Measurements from ENCODE around the gene MYOZ3. TPM values are rescaled to one million over a fixed set of nuclear protein-coding genes. Genes with fewer than 3 reads are reported as not detected.

Gene MYOZ3
- total RNA-seq, 1 donor from 2014 or later: 4.0 TPM

DNA sequence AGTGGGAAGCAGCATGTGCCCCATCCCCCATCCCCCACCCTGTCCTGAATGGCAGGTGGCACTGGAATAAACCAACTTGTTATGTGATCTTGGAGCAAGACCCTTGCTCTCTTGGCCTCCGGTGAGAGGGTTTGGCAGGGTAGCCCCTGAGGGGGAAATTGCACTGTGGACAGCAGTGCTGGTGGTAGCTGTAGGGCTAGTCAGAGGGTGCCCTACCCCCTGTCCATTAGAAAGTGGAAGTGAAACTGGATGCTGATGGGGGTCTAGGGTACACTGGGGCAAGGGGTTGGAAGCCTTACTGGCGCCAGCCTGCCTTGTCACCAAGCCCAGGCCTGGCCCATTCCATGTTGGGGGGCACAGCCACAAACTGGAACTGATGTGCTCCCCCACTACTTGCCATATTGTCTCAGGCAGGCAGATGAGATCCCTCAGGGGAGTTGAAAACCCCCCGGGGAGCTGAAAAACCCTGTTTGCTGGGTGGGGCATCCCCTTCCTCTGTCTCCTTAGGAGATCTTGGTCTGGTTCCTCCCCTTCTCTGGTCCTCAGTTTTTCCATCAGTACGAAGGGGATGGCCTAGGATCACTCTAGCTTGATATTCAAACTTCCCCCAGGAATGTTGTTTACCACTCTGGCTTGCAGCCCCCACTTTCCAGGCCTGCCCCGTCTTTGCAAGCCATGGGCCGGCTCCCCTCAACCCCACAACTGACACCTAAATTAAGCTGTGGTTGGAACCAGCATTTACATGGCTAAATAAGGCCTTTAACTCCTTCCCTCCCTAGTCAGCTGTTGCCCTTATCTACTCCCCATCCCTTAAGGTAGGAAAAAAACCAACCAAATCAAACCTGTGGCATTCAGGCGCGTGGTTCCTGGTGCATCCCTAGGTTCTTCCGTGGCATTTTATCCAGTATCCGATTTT is 35.0 kb upstream of the MYOZ3 start:
- ATAC-seq (ENCODE audit: poor library complexity) (no peak), DNase-seq (peak; percentile 38)
- intact Hi-C loops (cut with DNase I): no loop called here

DNA sequence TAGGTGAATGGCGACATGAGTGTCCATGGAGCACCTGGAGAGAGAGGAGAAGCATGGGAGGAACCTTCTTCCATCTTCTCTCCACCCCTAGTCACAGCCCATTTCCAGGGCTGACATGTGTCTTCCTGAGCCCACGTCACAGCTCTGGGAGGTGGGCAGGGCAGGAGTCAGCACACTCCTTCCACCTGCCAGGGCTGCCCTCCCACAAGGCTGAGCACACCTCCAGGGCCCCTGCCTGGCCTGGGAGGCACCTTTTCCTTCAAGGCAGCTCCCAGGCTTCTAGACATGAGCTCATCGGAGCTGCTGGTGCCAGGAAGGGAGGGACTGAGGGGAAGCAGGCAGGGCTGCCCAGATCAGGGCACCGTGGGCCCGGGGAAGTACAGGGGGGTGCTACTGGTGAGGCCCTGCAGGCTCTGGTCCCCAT is 34.2 kb upstream of the MYOZ3 start:
- peak; percentile 66 for DNase-seq
- intact Hi-C loops (cut with DNase I): no loop called here
- ATAC-seq (ENCODE audit: poor library complexity): peak; percentile 1

DNA sequence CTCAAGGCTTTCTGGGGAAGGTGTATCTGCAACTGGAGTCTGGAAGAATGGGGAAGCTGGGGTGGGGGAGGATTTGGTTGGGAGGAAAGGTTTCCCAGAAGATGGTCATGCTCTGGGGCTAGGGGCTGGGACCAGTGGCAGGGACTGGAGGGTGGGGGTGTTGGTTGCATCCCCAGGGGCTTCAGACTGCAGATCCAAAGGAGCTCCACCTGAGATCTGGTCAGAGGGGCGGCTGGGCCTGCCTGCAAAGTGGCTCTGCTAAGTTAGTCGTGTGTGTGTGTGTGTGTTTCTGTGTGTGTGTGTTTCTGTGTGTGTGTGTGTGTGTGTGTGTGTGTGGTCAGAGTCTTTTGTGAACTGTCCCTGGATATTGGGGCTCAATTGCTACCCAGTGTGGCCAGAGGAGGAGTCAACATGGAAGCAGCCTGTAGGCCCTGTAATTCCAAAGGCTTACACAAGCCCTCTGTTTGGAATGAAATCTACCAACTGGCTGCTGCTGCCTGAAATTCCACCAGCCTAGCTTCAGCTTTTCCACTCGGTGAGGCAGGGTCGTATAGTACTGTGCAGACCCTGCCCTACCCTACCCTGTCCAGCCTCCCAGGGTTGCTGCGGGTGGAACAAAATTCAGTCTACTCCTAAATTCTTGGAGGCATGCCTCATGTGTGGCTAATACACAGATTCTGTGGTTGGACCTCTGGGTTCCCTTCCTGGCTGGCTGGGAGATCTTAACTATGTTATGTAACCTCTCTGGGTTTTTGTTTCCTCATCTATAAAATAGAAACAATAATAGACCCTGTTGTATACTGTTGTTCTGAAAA is 33.1 kb upstream of the MYOZ3 start:
- intact Hi-C loops (cut with DNase I): no loop called here
- ATAC-seq (ENCODE audit: poor library complexity) (no peak), DNase-seq (peak; percentile 35)

DNA sequence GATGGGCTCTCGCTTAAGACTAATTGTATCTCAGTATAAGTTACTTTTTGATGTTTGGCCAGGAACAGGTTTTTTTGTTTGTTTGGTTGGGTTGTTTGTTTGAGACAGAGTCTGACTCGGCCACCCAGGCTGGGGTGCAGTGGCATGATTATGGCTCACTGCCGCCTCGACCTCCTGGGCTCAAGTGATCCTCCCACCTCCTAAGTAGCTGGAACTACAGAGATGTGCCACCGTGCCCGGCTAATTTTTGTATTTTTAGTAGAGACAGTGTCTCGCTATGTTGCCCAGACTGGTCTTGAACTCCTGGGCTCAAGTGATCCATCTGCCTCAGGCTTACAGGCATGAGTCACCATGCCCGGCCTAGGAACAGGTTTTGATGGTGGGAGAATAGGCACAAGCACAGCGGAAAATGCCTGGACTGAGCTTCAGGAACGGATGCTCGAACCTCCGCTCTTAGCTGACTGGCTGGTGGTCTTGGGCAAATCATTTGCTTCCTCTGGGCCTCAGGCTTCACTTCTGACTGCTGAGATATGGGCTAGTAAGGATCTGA is 32.0 kb upstream of the MYOZ3 start:
- intact Hi-C loops (cut with DNase I): no loop called here
- DNase-seq (peak; percentile 20), ATAC-seq (ENCODE audit: poor library complexity) (no peak)

DNA sequence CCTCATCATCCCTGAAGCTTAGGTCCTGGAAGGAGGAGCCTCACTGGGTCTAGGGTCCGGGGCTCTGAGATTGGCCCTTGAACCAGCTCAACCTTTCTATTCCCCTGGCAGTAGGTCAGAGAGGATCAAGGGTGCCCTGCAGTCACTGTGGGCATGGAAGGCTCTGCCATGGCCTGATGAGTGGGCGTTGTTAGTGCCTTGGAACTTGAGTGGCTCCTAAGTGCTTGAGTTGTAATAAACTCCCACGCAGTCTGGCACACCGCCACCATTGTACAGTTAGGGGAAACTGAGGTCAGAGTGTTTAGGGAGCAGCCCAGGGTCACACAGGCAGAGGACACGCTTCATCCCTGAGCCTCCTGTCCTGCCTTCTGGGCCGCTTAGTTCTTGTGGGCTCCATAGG is 31.0 kb upstream of the MYOZ3 start:
- peak; percentile 54 for DNase-seq
- intact Hi-C loops (cut with DNase I): no loop called here
- ATAC-seq (ENCODE audit: poor library complexity): no peak

DNA sequence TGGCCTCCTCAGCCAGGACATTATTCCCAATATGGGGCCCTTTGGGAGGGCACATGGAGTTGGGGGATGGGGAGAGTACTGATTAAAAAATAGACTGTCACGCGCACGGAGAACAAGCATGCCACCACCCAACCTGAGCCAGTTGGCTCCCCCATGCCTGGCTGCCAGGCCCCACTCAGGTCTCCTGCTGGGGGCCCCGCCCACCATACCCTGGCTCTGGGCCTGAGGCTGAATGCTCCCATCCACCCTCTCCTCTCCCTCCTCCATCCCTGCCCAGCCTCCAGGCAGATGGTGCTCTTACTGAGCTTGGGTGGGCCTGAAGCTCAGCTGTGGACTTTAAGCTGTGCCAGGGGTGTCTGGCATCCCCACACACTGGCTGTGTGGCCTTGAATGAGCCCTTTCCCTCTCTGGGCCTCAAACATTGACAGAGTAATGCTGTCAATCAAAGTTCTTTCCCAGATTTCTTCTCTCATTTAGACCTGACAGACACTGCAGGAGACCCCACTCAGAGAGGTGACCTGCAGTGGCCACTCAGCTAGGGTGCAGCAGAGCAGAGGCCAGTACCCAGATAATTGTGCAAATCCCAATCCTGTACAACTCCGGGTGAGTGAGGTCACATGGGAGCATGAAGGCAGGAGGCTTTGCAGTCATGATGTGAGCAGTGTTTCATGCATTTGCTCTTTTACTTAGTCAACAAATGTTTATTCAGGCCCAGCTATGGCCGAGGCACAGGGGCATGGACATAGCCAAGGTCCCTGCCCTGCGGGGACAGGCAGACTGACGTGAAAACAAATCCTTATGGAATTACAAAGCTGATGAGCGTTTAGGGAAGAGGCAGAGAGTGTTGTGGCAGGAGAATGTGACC is 30.4 kb upstream of the MYOZ3 start:
- DNase-seq: peak; percentile 86
- intact Hi-C loops (cut with DNase I): no loop called here

DNA sequence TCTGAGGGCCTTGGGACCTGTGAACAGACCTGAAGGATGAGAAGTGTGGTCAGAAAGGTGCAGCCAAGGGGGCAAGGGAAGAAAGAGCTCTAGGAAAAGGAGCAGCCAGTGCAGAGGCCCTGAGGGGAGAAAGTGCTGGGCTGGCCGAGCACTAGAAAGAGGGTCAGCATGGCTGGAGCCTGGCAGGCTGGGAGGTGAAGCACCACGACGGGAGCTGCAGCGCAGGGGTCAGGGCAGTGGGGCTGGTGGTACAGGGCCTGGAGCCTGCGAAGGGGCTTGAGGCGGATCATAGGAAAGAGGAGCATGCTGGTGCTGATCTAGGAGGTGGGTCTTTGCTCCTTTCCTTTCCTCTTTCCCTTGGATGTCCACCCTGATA is 29.7 kb upstream of the MYOZ3 start:
- no peak for ATAC-seq (ENCODE audit: poor library complexity)
- DNase-seq: no peak
- intact Hi-C loops (cut with DNase I): no loop called here

More for the DNA sequence above, 30.4 kb upstream of the MYOZ3 start:
- ATAC-seq (ENCODE audit: poor library complexity): peak; percentile 77

DNA sequence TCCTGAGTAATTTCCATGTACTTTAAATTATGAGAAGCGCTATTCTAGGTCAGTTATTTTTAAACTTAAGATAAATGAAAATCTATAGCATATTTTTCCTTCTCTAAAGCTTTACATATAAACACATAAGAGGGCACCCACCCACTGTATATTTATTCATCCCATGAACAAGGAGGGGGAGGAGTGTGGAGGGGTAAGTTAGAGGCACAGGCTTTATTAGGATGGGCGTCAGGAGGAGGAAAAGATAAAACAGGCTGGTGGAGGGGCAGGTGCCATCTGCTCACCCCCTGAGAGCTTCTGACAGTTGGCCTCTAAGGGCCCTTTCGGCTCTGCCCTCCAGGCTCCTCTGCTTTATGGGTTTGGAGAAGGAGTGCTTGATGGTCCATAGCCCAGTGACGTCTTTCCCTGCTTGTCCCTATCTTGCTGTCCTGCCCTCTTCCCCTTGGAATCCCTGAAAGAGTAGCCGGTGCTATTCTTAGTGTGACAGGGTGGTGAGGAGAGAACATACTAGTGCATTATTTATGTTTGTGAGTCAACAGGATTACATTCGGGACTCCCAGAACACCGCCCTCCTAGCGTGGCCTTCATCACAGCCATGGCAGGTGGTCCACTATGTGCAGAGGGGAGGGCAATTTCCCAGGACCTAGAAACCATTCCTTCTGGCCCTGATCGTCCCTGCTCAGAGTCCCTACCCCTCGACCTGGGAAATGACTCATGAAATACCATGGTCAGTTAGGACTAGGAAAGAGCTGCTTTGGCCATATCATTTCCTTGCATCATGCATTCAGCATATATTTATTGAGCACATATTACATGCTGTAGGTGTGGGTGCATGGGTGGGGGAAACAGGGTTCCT is 28.5 kb upstream of the MYOZ3 start:
- DNase-seq: no peak
- intact Hi-C loops (cut with DNase I): no loop called here
- peak; percentile 48 for ATAC-seq (ENCODE audit: poor library complexity)

DNA sequence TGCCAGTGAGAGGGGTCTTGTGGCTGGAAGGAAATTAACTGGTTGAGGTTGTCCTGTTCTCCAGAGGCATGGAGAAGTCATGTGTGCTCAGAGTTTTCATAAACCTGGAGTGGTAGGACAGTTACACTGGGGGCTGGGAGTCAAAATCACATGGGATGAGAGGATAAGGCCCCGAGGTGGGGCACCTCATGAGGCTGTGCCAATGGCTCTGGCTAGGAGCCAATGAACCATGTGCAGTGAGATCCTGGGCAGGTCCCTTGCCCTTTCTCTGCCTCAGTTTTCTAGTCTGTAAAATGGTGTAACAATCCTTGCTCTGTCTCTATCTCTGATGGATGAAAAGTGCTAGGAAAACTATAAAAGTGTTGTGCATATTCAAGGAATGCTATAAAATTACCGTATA is 27.6 kb upstream of the MYOZ3 start:
- intact Hi-C loops (cut with DNase I): no loop called here
- DNase-seq: no peak
- no peak for ATAC-seq (ENCODE audit: poor library complexity)

DNA sequence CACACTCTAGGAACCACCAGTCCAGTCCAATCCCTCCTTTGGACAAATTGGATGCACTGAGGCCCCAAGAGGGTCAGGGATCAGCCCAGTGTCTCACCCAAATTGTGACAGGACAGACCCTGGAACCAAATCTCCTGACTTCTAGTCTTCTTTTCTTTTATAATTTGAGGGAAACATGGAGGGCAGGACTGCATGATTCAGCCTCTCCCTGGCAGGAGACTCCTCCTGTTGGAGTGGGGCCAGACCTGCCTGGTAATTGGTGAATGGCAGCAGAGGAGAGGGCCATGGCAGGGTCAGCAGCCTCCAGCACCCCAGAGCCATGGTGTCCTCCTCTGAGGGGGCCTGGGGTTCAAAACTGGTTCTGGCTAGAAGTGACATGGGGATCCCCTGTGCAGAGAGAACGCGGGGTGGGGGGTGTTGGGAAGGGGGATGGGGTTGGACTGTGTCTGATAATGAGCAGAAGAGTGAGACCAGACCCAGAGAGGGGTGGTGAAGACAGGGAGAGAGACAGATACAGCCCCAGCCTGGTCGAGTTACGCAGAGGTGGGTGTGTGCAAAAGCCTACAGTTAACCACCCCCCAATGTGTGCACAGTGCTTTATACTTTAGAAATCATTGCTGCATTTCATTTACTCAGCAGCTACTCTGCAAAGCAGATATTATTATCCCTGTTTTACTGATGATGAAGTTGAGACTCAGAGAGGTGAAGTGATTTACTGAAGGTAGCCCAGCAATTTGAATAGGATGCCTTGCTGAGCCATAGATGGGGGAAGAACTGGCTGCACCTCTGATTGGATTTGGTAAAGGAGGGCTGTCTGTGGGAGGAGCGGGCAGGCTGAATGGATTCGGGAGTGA is 24.4 kb upstream of the MYOZ3 start:
- peak; percentile 76 for DNase-seq
- intact Hi-C loops (cut with DNase I): no loop called here
- peak; percentile 13 for ATAC-seq (ENCODE audit: poor library complexity)

DNA sequence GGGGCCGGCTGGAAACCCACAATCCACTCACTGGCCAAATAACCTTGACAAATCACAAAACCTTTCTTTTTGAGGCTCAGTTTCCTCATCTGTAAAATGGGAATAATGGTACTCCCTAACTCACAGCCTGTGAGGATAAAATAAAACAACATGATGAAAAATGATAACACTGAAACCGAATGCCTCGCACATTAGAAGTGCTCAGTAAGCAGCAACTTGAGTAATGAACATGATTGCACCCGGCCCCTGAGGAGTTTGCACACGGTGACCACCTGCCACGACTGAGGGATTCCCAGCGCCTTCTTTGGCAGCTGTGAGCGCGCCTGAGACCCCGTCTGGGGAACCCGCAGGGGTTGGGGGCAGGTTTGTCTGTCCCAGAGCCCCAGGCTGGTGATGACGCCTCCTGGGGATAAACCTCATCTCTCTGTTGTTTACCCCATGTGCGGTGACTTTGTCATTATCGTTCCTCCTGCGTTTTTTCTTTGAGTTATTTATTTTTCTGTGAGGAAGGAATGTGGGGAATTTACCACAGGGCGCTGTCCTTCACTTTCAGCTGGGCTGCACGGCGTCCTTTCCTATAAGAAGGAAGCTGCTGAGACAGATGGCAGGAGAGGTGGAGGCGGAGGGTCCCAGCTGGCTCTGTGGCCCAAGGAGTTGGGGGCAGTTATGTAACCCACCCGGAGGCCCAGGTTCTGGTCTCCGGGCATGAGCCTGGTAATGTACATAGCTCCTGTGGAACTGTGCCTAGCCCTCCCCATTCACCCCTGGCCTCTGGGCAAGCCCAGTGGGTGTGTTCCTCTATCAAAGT is 23.6 kb upstream of the MYOZ3 start:
- no peak for DNase-seq
- intact Hi-C loops (cut with DNase I): no loop called here
- ATAC-seq (ENCODE audit: poor library complexity): no peak

DNA sequence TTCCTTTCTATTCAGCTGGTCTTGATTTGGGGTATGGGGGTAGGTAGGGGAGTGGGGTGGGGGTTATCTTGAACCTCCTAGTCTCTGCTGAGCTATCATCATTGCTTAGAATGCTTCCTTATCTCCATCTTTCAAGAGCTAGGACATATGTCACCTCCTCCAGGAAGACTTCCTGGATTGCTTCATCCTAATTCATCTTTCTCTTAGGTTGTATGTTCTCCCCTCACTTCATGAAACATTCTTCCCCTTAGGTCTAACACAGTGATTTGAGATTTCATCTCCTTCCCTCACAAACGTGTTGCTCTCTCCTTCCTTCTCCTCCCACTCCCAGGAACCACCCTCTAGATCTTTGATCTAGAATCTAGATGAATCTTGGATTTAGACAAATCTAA is 23.0 kb upstream of the MYOZ3 start:
- intact Hi-C loops (cut with DNase I): no loop called here
- DNase-seq (no peak), ATAC-seq (ENCODE audit: poor library complexity) (no peak)

DNA sequence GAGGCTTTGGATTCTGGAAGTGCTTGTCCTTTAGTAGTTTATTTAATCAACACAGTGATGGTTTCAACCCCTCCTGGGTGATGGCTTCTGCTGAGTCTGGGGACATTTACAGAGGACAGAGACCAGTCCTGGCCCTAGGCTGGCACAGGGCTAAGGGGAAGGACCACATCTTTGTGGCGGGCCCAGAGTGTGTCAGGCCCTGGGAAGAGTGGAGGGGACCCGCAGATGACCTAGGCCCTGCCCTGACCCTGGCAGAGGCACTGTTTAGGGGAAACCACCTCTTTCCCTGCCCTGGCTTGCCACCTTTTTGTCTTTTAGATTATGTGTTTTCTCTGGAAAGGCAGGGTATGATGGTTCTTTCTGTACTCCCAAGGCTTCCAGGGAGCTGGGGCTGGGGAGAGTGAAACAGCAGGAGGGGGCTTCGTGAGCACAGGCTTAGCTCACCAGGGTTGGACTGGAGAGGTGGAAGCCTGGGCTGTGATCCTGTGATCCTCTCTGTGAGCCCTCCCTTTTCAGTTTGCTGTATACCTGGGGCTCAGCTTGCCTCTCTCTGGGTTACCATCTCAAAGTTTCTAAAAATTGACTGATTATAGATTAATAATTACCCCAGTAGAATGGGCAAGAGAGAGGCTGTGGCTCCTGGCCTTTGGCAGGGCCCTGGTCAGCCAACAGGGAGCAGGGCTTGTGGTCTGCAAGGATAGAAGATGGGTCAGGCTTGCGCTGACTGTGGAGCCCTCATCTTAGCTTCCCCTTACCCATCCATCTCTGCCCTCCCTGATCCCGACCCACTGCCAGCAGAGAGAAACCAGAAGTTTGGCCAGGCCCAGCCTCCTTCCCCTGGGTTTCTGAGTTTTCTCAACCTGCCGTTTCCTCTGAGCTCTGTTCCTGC is 22.3 kb upstream of the MYOZ3 start:
- DNase-seq (no peak), ATAC-seq (ENCODE audit: poor library complexity) (no peak)
- intact Hi-C loops (cut with DNase I): no loop called here

DNA sequence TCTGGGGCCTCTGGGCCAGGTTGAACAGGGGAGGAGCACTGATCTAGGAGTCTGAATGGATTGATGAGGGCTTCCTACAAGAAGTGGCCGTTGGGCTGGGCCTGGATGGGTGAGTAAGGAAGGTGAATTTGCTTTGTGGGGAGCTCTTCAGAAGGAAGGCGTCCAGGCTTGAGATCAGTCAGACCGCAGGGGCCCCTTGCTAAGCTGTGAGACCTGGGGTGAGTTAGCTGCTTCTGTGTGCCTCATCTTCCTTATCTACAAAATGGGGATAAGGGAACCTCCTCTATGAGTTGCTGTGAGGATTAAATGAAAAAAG is 21.7 kb upstream of the MYOZ3 start:
- DNase-seq: no peak
- ATAC-seq (ENCODE audit: poor library complexity): no peak
- intact Hi-C loops (cut with DNase I): no loop called here

DNA sequence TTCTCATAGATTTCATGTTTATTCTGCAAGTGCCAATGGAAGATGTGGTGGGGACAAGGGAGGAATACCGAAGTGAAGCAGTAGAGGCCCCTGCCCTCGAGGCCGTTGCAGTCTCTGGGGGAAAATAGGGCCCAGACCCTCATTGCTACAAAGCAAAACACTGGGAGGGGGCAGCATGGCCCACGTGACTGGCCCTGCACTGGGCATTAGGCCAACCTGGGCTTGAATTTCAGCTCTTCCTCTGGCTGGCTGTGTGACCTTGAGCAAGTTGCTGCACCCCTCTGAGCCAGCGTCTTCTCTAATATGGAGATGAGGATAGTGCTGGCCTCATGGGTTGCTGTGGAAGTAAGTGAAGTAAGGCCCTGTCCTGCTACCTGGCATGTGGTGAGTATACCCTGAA is 21.3 kb upstream of the MYOZ3 start:
- intact Hi-C loops (cut with DNase I): no loop called here
- ATAC-seq (ENCODE audit: poor library complexity): no peak
- DNase-seq: no peak
